ENCODE data around the gene NKX2-4.

DNA sequence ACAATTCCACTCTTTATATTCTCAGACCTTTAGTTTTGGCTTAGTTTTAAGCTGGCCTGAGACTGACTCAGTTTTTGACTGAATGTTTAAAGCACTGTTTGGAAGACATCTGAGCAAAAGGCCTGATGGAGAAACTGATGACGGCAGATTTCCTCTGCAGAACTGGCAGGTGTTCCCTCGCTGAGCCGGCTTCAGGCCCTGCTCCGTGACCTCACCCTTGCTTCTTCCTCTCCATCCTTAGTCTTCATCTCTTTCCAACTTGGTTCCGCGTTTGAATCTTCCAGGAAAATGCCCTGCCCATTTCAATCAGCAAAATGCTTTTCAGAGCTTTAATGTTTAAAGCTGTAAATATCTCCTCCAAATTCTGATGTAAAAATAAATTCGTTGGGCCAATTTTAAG, 6.6 kb downstream of the NKX2-4 start:
- TF ChIP-seq, protein P1, sequence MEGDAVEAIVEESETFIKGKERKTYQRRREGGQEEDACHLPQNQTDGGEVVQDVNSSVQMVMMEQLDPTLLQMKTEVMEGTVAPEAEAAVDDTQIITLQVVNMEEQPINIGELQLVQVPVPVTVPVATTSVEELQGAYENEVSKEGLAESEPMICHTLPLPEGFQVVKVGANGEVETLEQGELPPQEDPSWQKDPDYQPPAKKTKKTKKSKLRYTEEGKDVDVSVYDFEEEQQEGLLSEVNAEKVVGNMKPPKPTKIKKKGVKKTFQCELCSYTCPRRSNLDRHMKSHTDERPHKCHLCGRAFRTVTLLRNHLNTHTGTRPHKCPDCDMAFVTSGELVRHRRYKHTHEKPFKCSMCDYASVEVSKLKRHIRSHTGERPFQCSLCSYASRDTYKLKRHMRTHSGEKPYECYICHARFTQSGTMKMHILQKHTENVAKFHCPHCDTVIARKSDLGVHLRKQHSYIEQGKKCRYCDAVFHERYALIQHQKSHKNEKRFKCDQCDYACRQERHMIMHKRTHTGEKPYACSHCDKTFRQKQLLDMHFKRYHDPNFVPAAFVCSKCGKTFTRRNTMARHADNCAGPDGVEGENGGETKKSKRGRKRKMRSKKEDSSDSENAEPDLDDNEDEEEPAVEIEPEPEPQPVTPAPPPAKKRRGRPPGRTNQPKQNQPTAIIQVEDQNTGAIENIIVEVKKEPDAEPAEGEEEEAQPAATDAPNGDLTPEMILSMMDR (IDR thresholded peaks at IDR 0.05) = no peak
- TF ChIP-seq ZFX (IDR thresholded peaks at IDR 0.05; ENCODE audit: borderline replicate concordance) = no peak

Data from 22Rv1 (cell line).